Endothelial cell of umbilical vein (primary cell): ENCODE results near the gene SMARCA1. TPM values are rescaled to one million over a fixed set of nuclear protein-coding genes. Genes with fewer than 3 reads are reported as not detected.

ENCODE experiments used
- BruUV-seq: library from RNA; stranded (reverse); fragments of 400-500 nt; replicated peaks from 2 replicates; lab custom pipeline; 2021; lab: Mats Ljungman, UMichigan
- CTCF ChIA-PET: fragments of 300-600, 350-600 bp; sonication (Branson Sonifier 250); formaldehyde crosslinking; loops from one replicate; lab custom pipeline; 2021; ENCODE audit warnings: antibody characterized with exemption, inconsistent platforms; lab: Charles Lee
- POLR2A ChIA-PET: fragments of 300-600, 350-600 bp; sonication (Branson Sonifier 250); formaldehyde crosslinking; loops from one replicate; lab custom pipeline; 2021; ENCODE audit warnings: antibody characterized with exemption, inconsistent platforms; lab: Charles Lee
- DNase-seq: peaks from one replicate; pipeline ENCODE4 v3.0.0-alpha.2; 2011; ENCODE audit warnings: low read depth, low spot score
- FAIRE-seq: peaks from 2 replicates; lab custom pipeline; 2011; peaks lifted over from hg19 to GRCh38; lab: Jason Lieb, UNC
- H2AFZ ChIP-seq: 2 replicates; pipeline ENCODE4 v1.6.0; 2012; ENCODE audit warnings: low read depth, low read length, control low read depth, inconsistent platforms
- H3K27ac ChIP-seq: 2 replicates; pipeline ENCODE4 v1.5.1; 2011; ENCODE audit warnings: low read depth, mild to moderate bottlenecking, control low read depth, low read length, moderate library complexity; ENCODE audit not compliant: insufficient read depth
- H3K27me3 ChIP-seq, 2 experiments: 2 replicates each; pipeline versions ENCODE4 v1.6.0 to v1.6.1; 2011; ENCODE audit warnings: low read length in 2 of 2, mixed read lengths in 1 of 2; ENCODE audit not compliant: control insufficient read depth in 2 of 2, insufficient read depth in 2 of 2
- H3K36me3 ChIP-seq, 2 experiments: 2 replicates in 1 of 2; 3 replicates in 1 of 2; pipeline ENCODE4 v1.5.1; 2011; ENCODE audit warnings: low read length in 2 of 2, mild to moderate bottlenecking in 1 of 2, moderate library complexity in 1 of 2; ENCODE audit not compliant: control insufficient read depth in 2 of 2, insufficient read depth in 2 of 2; ENCODE audit errors: extremely low read depth in 1 of 2
- H3K4me1 ChIP-seq: 3 replicates; pipeline ENCODE4 v1.5.1; 2011; ENCODE audit warnings: mild to moderate bottlenecking, low read length; ENCODE audit not compliant: control insufficient read depth, insufficient read depth; ENCODE audit errors: extremely low read depth
- H3K4me2 ChIP-seq: 2 replicates; pipeline ENCODE4 v1.6.1; 2011; ENCODE audit warnings: low read length, control low read depth, mixed read lengths; ENCODE audit not compliant: insufficient read depth
- H3K4me3 ChIP-seq, 3 experiments: fragments of 200-600 bp in 1 of 3; sonication (generic), shearing (Covaris generic) in 1 of 3; replicated peaks in 1 of 3; 2 replicates each; pipeline ENCODE4 v1.5.1; 2011 to 2016; ENCODE audit warnings: control low read depth in 3 of 3, low read length in 3 of 3, mild to moderate bottlenecking in 2 of 3, inconsistent platforms in 1 of 3, low read depth in 1 of 3, moderate library complexity in 1 of 3; ENCODE audit not compliant: insufficient read depth in 1 of 3
- H3K79me2 ChIP-seq: 2 replicates; pipeline ENCODE4 v1.6.0; 2012; ENCODE audit warnings: low read length, inconsistent platforms; ENCODE audit not compliant: control insufficient read depth, insufficient read depth
- H3K9ac ChIP-seq: replicated peaks from 2 replicates; pipeline ENCODE3; 2011; ENCODE audit warnings: low read length, control low read depth; ENCODE audit not compliant: insufficient read depth; ENCODE audit errors: extremely low read depth
- H3K9me1 ChIP-seq: replicated peaks from 3 replicates; pipeline ENCODE4 v1.6.0; 2011; ENCODE audit warnings: mild to moderate bottlenecking, low read length; ENCODE audit not compliant: control insufficient read depth, insufficient read depth; ENCODE audit errors: extremely low read depth
- H3K9me3 ChIP-seq: replicated peaks from 2 replicates; pipeline ENCODE4 v1.5.1; 2012; ENCODE audit warnings: low read length, inconsistent platforms; ENCODE audit not compliant: control insufficient read depth, insufficient read depth
- H4K20me1 ChIP-seq: replicated peaks from 2 replicates; pipeline ENCODE3; 2011; ENCODE audit warnings: mild to moderate bottlenecking, low read length; ENCODE audit not compliant: control insufficient read depth, insufficient read depth; ENCODE audit errors: extremely low read depth
- EZH2 ChIP-seq: IDR thresholded peaks from 2 replicates; pipeline ENCODE4 v1.6.1; 2012; ENCODE audit warnings: borderline replicate concordance, low read depth, mild to moderate bottlenecking, moderate library complexity, low read length, inconsistent platforms; ENCODE audit not compliant: severe bottlenecking
- FOS ChIP-seq: IDR thresholded peaks from 2 replicates; pipeline ENCODE4 v1.6.1; 2011; ENCODE audit warnings: mild to moderate bottlenecking, low read length, moderate library complexity, borderline replicate concordance; ENCODE audit not compliant: insufficient read depth
- GATA2 ChIP-seq: IDR thresholded peaks from 2 replicates; pipeline ENCODE4 v1.7.0; 2011; ENCODE audit warnings: low read depth, mild to moderate bottlenecking, moderate library complexity, mixed read lengths, low read length; ENCODE audit not compliant: insufficient read length, insufficient read depth
- JUN ChIP-seq: IDR thresholded peaks from 2 replicates; pipeline ENCODE4 v1.6.1; 2011; ENCODE audit warnings: borderline replicate concordance, low read depth; ENCODE audit not compliant: insufficient read length, insufficient read depth
- MYC ChIP-seq: IDR thresholded peaks from one replicate; pipeline ENCODE4 v1.6.1; 2011; ENCODE audit warnings: mild to moderate bottlenecking, low read depth, low read length
- POLR2A ChIP-seq: IDR thresholded peaks from 2 replicates; pipeline ENCODE4 v1.6.1; 2012; ENCODE audit warnings: low read depth, mild to moderate bottlenecking, control low read depth, low read length
- POLR2AphosphoS5 ChIP-seq: IDR thresholded peaks from 2 replicates; pipeline ENCODE4 v1.6.1; 2012; ENCODE audit warnings: low read depth, mild to moderate bottlenecking, control low read depth, low read length, moderate library complexity; ENCODE audit not compliant: insufficient read depth
- dilution Hi-C: fragments of 300-500 bp; cut with MboI; formaldehyde crosslinking; loops from one replicate; pipeline ENCODE4 v1.15.0; 2019; ENCODE audit warnings: low sequenced_read_pairs; ENCODE audit not compliant: extremely low pct_ligation_motif_present
- intact Hi-C: fragments of 100-400 bp; cut with micrococcal nuclease; formaldehyde crosslinking; loops from one replicate; pipeline ENCODE4 v1.10.0; 2022
- polyA plus RNA-seq, 4 experiments: library from polyadenylated mRNA; depleted of rRNA in 3 of 4; stranded (reverse) in 3 of 4; unstranded in 1 of 4; fragments of >200 nt; gene quantifications; 2 replicates each; pipeline versions ENCODE4 v1.2.1 to v1.2.3, GENCODE V29; 2011 to 2012; ENCODE audit warnings: missing spikeins in 1 of 4
- total RNA-seq: library from RNA; stranded (reverse); gene quantifications from 2 replicates; pipeline ENCODE4 v1.2.3, GENCODE V29; 2021
- TF ChIP-seq, protein P1 (sequence below), 2 donors: IDR thresholded peaks; 1 replicate in 1 of 2; 2 replicates in 1 of 2; pipeline ENCODE4 v1.5.1; 2011; ENCODE audit warnings: low read length in 2 of 2, mild to moderate bottlenecking in 2 of 2, moderate library complexity in 2 of 2, control low read depth in 1 of 2, inconsistent platforms in 1 of 2, low read depth in 1 of 2; ENCODE audit not compliant: insufficient read depth in 1 of 2; ENCODE audit errors: extremely low read depth in 1 of 2
- TF ChIP-seq, protein P2 (sequence below): IDR thresholded peaks from 2 replicates; pipeline ENCODE4 v1.6.1; 2011; ENCODE audit not compliant: insufficient read depth, insufficient read length

Gene SMARCA1
- total and polyA plus RNA-seq, 2 donors (not counting 3 experiments of a cell fraction or from before 2014, with no cell fraction given): 8.3 to 29.7 TPM

DNA sequence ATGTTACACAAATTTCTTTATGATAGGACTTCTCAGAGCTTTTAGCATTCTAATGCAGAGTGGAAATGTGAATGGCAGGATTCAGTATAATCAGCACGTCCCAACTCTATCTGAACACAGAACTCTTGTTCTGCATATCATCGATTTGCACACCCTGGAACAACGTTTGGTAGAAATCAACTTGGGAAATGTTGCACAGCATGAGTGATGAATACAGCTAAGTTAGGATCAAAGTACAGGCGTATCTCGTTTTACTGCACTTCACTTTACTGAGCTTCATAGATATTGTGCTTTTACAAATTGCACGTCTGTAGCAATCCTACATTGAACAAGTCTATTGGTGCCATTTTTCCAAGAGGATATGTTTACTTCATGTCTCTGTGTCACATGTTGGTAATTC, 70.8 kb downstream of the SMARCA1 start:
- ChIA-PET POLR2A (no interaction called here), CTCF (no interaction called here)
- no TSS peak for BruUV-seq
- no peaks in the 10 kb centered on the region for H3K36me3 ChIP-seq
- H3K4me2 ChIP-seq: no peak overlapping the region
- FAIRE-seq: no peak
- no peak overlapping the region for H2AFZ ChIP-seq
- H3K27me3 ChIP-seq: no peaks in the 10 kb centered on the region
- dilution Hi-C loops (no loop called here), intact Hi-C loops (no loop called here)
- H3K9me1 ChIP-seq: no peaks in the 10 kb centered on the region
- H3K9me3 ChIP-seq: no peaks in the 10 kb centered on the region
- H3K9ac ChIP-seq: no peak overlapping the region
- H3K27ac ChIP-seq: no peak overlapping the region
- no peaks in the 10 kb centered on the region for H4K20me1 ChIP-seq
- no peak overlapping the region for H3K4me3 ChIP-seq
- H3K4me1 ChIP-seq: no peaks in the 10 kb centered on the region
- TF ChIP-seq FOS (no peak), MYC (no peak), POLR2A (no peak), POLR2AphosphoS5 (no peak), GATA2 (no peak), JUN (no peak), EZH2 (no peak)
- TF ChIP-seq, protein P1, sequence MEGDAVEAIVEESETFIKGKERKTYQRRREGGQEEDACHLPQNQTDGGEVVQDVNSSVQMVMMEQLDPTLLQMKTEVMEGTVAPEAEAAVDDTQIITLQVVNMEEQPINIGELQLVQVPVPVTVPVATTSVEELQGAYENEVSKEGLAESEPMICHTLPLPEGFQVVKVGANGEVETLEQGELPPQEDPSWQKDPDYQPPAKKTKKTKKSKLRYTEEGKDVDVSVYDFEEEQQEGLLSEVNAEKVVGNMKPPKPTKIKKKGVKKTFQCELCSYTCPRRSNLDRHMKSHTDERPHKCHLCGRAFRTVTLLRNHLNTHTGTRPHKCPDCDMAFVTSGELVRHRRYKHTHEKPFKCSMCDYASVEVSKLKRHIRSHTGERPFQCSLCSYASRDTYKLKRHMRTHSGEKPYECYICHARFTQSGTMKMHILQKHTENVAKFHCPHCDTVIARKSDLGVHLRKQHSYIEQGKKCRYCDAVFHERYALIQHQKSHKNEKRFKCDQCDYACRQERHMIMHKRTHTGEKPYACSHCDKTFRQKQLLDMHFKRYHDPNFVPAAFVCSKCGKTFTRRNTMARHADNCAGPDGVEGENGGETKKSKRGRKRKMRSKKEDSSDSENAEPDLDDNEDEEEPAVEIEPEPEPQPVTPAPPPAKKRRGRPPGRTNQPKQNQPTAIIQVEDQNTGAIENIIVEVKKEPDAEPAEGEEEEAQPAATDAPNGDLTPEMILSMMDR (IDR thresholded peaks at IDR 0.05; ENCODE audit: extremely low read depth in 1 of 2, insufficient read depth in 1 of 2, low read depth in 1 of 2, low read length in 2 of 2): no peak
- TF ChIP-seq, protein P2, sequence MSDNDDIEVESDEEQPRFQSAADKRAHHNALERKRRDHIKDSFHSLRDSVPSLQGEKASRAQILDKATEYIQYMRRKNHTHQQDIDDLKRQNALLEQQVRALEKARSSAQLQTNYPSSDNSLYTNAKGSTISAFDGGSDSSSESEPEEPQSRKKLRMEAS: no peak
- H3K79me2 ChIP-seq: no peaks in the 10 kb centered on the region
- DNase-seq: no peak
